Measurements from ENCODE around the gene CHRM2.

The CHRM2 gene

DNA sequence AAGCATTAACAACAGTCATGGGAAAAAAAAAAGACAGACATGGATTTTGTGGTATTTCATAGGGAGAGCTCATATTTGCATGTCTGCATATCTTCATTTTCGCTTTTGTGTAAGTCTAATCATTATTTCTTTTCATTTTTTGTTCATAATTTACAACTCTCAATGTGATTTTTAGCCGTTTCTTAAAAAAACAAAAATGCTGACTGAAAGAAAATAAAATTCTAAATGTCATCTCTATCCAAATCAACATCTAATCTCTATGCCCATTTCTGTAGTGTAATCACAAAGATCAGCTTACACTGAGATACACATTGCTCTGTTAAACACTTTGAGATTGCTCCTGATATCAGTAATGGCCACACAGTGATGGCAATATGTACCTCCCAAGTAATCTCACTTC lies 29.2 kb downstream of the CHRM2 start:
- DNase-seq (ENCODE audit: low spot score), result no peak

DNA sequence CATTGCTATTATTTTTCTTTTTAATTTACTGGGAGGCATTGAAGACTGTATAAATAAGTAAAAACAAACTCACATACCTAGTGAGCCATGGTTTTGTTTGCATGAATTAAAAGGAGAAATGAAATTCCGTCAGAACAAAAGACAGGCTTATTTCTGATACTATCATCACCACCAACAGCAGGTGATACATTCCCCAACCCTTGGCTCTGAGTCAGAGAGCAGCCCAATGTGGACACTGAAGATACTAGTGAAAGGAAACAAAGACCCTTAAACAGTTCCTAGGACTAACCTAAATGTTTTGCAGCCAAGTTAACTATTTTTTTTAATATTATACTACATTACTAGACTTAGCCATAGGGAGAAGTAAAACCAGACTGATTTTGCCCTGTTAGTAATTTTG lies 31.6 kb downstream of the CHRM2 start:
- DNase-seq (ENCODE audit: low spot score), result no peak

DNA sequence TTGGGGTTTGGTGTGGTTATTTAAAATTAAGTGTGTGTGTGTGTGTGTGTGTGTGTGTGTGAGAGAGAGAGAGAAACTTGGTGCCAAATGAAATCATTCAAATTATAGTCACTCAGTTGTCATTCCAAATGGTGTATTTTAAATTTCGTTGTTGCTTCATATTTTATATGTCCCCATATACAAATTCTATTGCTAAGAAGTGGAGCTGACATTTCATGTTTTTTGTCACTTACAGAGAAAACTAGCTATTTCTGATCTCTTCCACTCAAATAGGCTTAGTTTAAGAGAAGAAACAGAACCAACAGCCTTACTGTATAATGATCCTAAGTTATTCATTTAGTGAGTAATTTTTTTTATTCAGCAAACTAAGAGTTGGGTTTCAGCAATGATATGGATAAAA lies 42.3 kb downstream of the CHRM2 start:
- DNase-seq (ENCODE audit: low spot score), result no peak

DNA sequence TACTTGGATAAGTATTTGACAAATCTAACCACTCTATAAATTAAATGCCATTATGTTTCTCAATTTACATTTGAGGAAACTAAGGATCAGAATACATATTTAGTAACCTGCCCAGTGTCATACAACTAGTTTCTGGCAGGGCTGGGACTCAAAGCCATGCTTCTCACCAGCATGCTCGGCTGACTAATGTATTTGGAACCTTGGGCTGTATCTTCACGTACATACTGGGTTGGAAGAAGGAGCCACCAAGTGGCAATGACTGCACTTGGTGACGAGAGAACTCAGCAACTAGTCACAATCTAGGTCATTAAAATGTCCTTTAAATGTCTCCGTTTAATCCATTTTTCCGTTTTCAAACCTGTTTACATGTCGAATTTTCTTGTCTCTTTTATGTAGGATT lies 42.9 kb downstream of the CHRM2 start:
- DNase-seq (ENCODE audit: low spot score), result no peak

DNA sequence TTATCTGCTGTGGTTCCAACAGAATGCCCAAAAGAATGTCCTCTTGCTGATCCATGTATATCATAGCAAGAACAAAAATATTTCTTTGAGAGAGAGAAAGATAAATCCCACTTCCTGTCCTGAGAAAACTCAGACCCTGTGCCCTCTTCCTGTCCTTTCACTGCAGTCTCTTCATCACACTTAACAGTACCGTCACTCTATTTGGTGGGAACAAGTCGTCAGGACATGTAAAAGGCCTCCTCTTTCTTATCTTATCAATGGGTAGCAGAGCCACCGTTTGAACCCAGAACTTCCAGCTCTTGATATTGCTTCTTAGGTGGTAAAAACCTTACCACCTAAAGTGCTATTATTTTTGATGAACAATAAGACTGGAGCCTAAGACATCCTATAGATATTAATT lies 43.9 kb downstream of the CHRM2 start:
- no peak for DNase-seq (ENCODE audit: low spot score)

DNA sequence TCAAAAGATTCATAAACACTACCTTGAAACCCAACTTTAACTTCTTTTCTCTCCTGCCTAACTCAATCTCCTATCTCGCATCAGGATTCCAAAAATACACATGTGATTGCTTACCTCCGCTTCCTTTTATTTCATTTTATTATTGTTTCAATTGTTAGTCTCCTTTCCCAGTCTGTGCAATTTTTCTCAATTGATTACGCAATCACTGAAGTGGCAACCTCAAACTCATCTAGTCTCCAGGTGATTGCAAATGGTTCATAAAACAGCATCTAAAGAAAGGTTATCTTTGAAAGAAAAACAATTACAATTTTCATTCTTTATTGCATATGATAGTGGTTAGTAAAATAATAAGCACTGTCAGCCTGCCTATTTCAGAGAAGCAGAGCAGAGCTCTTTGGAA lies 45.6 kb downstream of the CHRM2 start:
- DNase-seq (ENCODE audit: low spot score), result no peak

DNA sequence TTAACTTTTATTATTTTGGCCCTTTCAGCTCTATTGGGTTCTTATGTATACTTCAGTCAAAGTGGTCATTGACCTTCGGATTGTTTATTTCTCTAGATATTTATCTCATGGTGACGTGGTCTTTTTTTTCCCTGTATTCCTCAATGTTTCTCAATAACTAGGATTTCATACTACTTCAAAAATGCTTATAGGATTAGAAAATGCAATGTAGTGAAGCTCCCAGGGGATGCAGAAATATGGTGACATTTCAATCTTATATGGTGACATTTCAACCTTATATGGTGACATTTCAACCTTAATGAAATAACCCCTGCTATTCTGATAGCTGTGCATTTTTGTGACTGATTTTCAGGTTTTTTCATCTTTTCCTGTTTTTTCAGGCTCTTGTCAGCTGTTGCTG lies 51.4 kb downstream of the CHRM2 start:
- DNase-seq (ENCODE audit: low spot score), result no peak

DNA sequence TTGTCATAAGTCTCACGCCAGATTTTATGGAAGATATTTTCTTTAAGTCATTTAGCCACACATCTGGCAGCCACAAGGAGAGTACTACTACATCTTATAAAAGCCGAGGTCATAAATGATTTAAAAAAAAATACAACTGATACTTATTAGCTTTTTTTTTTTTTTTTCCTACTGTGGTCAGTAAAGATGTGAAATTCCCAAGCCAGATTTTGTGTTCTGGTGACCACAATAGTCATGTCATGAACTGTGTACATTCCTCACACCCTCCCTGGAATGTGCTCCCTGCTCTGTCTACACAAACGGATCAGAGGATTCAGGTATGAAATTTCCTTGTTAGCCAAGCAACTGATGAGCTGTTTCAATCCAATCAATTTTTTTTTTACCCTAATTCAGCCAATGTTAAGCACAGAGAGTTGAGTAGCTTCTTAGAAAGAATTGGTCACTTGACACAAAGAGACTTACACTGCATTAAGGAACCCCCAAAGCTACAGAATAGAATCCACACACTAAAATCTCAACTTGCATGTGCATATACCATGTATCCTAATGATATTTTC lies 54.7 kb downstream of the CHRM2 start:
- no peak for DNase-seq (ENCODE audit: low spot score)

DNA sequence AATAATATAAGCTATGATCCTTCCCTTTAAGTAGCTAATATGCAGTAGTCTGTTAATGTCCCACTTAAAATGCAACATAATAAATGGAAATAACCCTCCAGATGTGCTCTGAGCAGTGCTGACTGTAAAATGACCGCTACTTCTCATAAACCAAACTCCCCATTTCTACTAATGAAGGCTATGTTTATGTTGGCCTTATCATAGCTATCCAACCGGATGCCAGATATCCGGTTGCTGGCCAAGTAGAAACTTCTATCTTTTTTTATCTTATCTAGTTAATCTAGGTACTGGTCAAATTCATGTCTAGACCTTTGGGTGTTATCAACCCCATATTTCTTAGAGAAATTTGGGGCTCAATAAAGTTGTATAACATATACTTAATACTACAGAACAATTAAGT lies 56.6 kb downstream of the CHRM2 start:
- DNase-seq (ENCODE audit: low spot score), result no peak

DNA sequence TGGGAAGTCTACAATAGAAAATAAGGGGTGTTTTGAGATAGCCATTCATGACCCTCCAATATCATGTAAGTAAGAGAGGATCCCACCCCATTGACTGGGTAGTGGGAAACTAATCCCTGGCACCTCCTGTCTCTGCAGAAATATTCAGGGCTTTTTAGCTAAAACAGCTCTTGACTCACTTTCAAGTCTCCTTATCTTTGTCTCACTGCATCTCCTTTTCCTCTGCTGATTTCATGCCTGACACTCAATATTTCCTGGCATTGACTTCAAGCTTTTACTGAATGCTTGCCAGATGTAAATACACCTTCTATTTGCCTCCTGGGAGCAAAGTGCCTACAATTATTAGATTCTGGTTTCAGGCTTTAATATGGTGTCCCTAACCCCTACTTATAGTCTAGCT lies 57.1 kb downstream of the CHRM2 start:
- DNase-seq (ENCODE audit: low spot score), result no peak

DNA sequence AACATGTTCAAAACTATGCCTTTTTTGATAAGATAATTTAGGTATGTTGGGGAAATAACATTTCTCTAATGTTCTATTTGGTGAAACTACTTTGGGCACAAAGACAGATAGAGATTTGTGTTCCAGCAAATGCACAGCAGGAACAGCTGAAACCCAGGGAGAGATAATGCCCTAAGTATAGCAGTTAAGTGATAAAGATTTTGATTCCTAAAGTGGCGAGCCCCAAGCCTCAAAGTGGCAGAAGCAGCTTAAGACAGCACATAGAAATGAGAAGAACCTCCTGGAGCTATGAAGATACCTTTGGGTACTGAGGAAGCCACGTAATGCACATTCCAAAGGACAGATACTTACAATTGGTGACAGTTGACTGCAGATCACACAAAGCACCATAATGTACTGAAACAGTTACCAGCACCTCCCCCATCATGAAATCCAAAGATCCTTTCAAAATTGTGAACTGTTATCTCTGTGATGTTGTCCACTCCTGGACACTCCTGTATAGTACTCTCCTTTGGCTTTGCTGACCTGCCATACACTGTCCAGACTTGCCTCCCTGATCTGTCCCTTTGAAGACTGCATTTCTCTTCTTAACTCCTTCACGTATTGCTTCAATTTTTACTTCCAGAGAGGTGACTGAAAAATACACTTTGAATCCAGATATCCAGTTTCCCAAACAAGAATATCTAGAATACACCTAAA lies 62.9 kb downstream of the CHRM2 start:
- DNase-seq (ENCODE audit: low spot score), result no peak

DNA sequence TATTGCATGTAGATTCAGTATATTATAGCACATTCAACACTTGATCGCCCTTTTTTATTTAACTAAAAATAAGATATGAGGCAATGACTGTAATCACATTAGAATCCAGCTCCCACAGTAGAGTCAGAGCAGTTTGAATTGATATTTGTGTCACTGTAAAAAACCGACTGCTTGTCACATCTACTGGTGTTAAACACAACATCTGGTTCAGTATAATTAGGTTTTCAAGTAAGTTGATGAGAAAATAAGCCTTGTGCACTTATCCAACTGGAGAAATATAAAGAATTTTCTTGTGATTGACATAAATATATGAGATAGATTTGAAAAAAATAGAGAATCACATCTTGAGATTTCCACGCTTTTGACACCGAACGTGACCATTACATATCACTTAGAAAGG lies 69.0 kb downstream of the CHRM2 start:
- DNase-seq (ENCODE audit: low spot score), result no peak

DNA sequence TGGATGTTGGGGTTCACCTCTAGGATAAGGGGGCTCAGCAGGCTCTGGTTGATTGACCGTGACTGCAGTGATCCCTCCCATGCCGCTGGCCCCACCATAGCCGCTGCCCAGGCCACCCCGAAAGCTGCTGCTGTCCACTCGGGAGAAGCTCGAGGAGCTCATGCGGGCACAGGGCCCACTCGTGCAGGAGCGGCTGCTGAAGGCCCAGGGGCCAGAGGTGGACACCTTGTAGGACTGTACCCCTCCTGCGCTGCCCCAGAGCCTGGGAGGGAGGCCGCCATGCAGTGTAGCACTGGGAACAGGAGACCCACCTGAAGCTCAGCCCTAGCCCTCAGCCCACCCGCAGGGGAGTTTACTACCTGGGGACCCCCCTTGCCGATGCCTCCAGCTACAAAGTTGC lies 70.0 kb downstream of the CHRM2 start:
- no peak for DNase-seq (ENCODE audit: low spot score)

DNA sequence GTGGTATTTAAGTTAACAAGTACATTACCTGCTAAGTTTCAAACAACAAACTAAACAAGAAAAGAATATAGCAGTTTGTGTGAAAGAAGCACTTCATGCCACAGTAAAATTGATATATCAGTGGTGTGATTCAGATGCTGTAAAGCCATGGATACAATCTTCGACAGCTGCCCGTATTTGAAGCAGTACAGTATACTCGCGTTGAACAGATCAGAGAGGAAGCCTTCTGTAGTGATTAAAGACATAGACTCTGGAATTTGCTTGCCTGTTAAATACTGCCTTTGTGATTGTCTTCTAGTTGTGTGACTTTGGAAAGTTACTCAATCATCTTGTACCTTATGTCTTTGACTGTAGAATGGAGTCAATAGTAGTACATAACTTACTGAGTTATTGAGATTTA lies 71.7 kb downstream of the CHRM2 start:
- DNase-seq (ENCODE audit: low spot score), result no peak

DNA sequence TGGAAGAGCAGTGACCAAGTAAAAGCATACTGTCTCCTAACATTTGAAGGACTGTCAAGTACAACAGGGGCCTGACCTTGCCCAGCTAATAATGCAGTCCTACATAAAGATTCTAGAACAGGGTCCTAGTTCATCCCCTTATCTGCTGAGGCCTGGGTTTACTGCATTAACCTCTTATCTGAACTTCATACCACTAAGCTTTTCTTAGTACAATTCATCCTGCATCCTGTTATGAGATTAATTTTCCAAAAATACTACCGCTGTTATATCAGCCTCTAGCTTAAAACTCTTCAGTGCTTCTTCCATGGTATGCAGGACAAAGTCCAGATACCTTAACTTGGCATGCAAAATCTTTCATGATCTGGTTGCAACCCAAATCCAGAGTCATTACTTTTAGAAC lies 72.5 kb downstream of the CHRM2 start:
- DNase-seq (ENCODE audit: low spot score), result no peak

DNA sequence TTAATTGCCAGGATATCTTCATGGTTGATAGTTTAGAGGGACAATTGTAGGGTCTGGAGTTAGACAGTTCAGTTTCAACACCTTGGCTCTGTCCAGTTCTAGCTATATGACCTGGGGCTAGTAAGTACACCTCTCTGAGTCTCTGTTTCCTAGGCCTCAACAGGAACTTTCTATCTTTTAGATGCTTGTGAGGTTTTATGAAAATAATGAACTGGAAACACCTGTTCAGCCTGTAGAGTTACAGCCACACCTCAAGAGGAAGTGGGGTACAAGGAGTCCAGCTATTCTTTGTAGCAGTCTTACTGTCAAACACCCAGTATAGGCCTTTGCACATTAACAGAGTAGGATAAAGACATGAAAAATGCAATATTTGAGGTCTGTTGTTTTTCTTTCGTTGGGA lies 73.4 kb downstream of the CHRM2 start:
- no peak for DNase-seq (ENCODE audit: low spot score)

DNA sequence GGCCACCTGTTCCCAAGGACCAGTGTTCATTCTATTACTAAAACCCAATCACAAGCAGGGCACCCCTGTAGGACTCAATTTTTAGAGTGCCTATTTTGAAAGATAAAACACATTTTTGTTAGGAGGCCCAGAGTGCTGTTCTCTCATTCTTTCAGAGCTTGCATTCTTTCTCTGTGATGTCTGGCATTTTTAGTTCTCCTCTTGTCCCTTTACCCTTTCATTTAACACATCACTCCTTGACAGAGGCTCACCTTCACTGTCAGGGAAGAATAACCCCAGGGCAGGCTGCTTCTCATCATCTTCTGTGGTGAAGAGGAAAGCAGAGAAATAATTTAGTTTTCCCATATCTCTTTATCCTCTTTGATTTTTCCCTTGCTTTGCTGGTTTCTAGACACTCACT lies 73.9 kb downstream of the CHRM2 start:
- DNase-seq (ENCODE audit: low spot score), result no peak

DNA sequence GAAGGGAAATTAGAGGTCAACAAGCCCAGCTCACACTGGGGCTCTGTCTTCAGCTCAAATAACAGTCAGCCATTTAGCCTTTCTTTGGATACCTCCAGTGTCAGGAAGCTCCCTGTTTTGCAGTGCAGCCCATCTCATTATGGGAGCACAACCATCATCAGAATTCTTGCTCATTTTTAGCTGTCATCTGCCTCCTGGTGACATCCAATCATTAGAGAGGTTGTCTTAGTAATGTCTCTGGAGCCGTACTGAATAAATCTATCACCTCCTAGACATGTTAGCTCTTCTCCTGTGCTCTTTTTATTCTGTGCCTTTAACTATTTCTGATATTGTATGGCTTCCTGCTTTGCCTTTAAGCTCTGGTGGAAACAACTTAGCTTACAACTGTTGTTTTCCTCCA lies 74.5 kb downstream of the CHRM2 start:
- DNase-seq (ENCODE audit: low spot score), result no peak

DNA sequence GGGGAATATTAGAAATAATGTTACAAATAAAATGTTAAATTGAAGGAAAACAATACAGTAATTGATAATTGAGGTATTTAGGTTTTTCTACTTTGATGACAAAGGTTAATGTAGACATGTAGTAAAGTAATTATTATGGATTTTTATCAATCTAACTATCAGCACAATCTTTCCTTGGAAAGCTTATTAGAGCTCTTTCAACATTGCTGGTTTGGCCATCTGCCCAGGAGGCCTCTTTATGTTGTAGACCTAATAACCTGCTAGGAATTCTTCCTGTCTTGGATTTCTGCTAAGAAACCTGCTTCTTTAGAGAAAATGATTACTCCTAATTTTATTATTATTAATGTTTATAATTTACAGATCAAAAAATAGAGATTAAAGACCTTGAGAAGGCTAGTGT lies 78.9 kb downstream of the CHRM2 start:
- no peak for DNase-seq (ENCODE audit: low spot score)

DNA sequence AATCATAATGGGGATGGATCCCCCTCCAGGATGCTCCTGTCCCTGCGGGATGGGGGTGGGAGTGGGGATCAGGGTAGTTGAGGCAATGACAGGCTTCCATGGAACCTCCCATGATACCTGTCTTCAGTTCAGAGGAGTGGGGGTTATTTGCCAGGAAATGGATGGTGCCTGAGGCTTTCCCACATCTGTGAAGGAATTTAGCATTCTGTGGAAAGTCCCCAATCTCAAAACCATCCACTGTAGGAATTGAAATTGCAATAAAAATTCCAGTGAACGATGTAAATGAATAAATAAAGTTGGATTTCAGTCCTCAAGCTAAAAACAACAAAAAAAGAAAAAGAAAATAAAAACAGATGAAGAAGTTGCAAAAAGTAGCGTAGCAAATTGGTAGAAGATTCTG lies 81.9 kb downstream of the CHRM2 start:
- no peak for DNase-seq (ENCODE audit: low spot score)

DNA sequence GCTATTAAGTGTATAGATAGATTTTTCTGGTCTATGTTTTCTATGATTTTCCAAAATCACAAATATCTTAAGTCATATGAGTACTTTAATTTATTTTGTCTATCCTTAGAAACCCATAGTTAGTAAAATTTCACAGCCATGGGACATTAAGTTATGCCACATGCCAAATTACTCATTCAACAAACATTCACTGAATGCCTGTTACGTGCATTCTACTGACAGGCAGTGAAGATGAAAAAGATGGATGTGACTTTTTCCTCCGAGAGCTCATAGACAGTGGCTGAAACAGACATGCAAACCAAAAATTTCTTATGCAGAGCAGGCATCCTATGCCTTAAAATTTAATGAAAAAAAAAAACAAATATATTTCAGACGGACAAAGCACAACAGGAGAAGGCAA lies 84.9 kb downstream of the CHRM2 start:
- DNase-seq (ENCODE audit: low spot score), result no peak

DNA sequence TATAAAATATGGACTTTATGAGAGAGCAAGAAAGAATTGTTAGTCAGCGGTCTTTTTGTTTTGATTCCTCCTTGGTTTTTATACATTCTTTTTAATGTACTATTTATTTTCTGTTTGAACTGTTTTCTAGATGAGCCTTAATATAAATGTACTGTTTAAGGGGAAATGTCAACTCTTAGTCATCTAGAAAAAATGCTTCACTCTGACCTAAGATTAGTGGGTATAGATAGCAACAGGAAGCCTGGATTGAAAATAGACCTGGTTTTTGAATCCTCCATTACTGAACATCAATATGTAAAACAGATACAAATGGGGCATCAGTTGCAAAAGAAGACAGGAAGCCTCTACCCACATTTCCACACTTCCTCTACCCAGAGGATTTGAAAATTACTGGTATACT lies 87.8 kb downstream of the CHRM2 start:
- no peak for DNase-seq (ENCODE audit: low spot score)

DNA sequence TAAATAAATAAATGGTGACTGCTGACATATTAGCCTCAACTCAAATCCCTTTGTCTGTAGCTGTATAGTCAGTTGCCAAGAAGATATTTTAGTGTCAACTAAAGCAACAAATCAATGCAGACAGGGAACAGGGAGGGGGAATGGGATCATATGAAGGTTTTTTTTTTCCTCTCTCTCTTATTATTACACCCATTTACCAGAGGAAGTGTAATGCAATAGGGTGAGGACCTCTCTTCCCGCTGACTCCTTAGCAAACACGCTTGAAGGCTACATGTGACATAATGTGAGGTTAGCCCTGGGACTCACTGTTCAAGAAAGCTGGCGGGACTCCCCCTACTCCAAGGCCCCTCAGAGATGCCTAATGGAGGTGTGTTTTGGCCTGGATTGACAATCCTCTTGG lies 88.2 kb downstream of the CHRM2 start:
- no peak for DNase-seq (ENCODE audit: low spot score)

DNA sequence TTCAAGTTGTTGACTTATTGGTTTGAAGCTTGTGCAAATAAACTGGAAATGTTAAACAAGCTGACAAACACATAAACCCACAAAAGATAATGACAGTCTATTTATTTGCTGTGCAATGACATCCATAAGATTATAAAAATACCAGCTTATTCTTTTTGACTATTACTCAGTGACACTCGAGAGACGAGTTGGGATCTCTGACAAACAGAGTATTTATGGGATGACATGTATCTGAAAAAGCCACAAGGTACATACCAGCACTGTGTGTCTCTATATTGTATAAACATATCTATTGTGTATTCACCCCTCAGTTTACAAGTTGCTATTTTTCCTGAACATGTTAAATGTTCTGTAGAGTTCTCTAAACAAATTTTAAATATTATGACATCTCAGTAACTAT lies 88.9 kb downstream of the CHRM2 start:
- DNase-seq (ENCODE audit: low spot score), result no peak

DNA sequence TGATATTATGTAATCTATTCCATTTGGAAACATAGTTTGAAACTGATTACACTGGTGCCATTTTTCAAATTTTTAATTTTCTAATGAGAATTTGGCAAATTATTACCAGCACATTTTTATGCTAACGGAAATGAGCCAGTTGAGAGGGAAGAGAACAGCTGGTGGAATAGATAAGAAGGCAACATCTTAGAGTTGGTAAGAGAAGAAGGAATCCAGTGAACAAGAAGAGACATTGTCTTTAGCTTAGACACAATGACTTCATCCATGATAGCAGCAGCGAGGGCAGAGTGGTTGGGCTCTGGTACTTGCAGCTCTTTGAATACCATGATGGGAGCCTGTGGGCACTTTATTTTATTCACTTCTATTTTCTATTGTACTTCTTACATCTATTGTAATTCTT lies 89.6 kb downstream of the CHRM2 start:
- no peak for DNase-seq (ENCODE audit: low spot score)

Measured in hematopoietic multipotent progenitor cell treated with erythropoietin and hydrocortisone succinate and interleukin-3 and kit ligand, for 17 days (in vitro differentiated cells).